ENCODE data around the gene CRNKL1.
"Not testable (repeated sequence)": the region's sequence is repeated elsewhere in the genome, so short reads cannot be mapped to it uniquely, and the experiment has no call there.

The CRNKL1 gene

DNA sequence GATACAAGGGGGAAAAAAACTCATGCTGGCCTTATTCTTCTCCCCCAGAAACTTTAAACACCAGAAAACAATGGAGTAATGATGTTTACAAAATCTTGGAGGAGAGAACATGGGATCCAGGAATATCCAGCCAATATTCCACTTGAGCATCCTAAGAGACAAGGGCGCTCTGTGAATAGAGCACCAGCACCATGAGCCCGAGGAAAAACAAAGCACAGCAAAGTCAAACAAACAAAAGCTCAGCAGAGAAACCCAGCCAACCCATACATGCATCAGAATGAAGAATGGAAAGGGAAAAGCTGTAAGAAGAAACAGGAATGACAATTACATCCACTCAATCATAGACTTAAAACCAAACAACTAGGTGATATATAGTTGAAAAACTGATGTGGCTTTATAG is 39.7 kb downstream of the CRNKL1 start:
- Histone ChIP-seq H3K4me3 (ENCODE audit: low read depth in 1 of 2, low read length in 2 of 2) (no peak overlapping the region), H3K27me3 (ENCODE audit: control insufficient read depth in 1 of 2, insufficient read depth in 2 of 2, low read length in 2 of 2) (no peaks in the 10 kb centered on the region), H3K4me1 (ENCODE audit: control insufficient read depth in 1 of 2, insufficient read depth in 2 of 2, low read length in 2 of 2) (no peaks in the 10 kb centered on the region), H3K27ac (ENCODE audit: low read depth, low read length) (no peak overlapping the region), H3K9ac (ENCODE audit: low read depth in 1 of 2, low read length in 2 of 2) (no peak overlapping the region), H3K9me3 (ENCODE audit: control insufficient read depth in 1 of 2, low read length in 2 of 2) (no peaks in the 10 kb centered on the region), H3K36me3 (ENCODE audit: control insufficient read depth in 1 of 2, insufficient read depth in 2 of 2, low read length in 2 of 2) (no peaks in the 10 kb centered on the region)

GRCh38 chr20:20010639-20011500 is 41.4 kb downstream of the CRNKL1 start:
- H3K9ac ChIP-seq (ENCODE audit: low read depth in 1 of 2, low read length in 2 of 2) = no peak overlapping the region
- no peaks in the 10 kb centered on the region for H3K27me3 ChIP-seq (ENCODE audit: control insufficient read depth in 1 of 2, insufficient read depth in 2 of 2, low read length in 2 of 2)
- no peaks in the 10 kb centered on the region for H3K4me1 ChIP-seq (ENCODE audit: control insufficient read depth in 1 of 2, insufficient read depth in 2 of 2, low read length in 2 of 2)
- H3K4me3 ChIP-seq (ENCODE audit: low read depth in 1 of 2, low read length in 2 of 2) = no peak overlapping the region
- H3K9me3 ChIP-seq (ENCODE audit: control insufficient read depth in 1 of 2, low read length in 2 of 2) = no peaks in the 10 kb centered on the region
- no peaks in the 10 kb centered on the region for H3K36me3 ChIP-seq (ENCODE audit: control insufficient read depth in 1 of 2, insufficient read depth in 2 of 2, low read length in 2 of 2)
- no peak overlapping the region for H3K27ac ChIP-seq (ENCODE audit: low read depth, low read length)

DNA sequence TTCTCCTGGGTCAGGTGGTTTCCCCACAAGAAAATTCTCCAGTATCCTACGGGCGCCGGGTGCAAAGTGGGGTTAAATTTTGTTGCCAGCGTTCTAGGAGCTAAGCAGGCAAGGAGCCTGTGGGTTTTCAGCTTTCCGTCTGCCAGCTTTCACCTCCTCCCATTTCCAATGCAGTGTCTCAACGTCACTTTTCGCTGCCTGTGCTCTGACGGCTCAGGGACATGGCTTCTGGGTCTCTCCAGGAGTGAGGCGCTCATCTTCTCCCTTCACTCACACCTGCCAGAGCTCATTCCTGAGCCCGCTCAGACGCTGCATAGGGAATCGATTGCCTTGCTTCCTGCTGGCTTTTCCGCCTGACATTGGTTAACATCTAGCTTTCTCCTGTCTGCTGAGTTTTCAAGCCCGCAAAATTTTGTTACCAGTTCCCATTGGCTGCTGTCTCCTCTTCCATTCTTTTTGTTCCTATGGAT is 42.4 kb downstream of the CRNKL1 start:
- H3K27ac ChIP-seq (ENCODE audit: low read depth, low read length) = no peak overlapping the region
- H3K9me3 ChIP-seq (ENCODE audit: control insufficient read depth in 1 of 2, low read length in 2 of 2) = no peaks in the 10 kb centered on the region
- H3K36me3 ChIP-seq (ENCODE audit: control insufficient read depth in 1 of 2, insufficient read depth in 2 of 2, low read length in 2 of 2) = no peaks in the 10 kb centered on the region
- H3K27me3 ChIP-seq (ENCODE audit: control insufficient read depth in 1 of 2, insufficient read depth in 2 of 2, low read length in 2 of 2) = no peaks in the 10 kb centered on the region
- H3K9ac ChIP-seq (ENCODE audit: low read depth in 1 of 2, low read length in 2 of 2) = no peak overlapping the region
- no peak overlapping the region for H3K4me3 ChIP-seq (ENCODE audit: low read depth in 1 of 2, low read length in 2 of 2)
- H3K4me1 ChIP-seq (ENCODE audit: control insufficient read depth in 1 of 2, insufficient read depth in 2 of 2, low read length in 2 of 2) = no peaks in the 10 kb centered on the region

GRCh38 chr20:20005342-20005741 is 46.9 kb downstream of the CRNKL1 start:
- no peaks in the 10 kb centered on the region for H3K9me3 ChIP-seq (ENCODE audit: control insufficient read depth in 1 of 2, low read length in 2 of 2)
- H3K27me3 ChIP-seq (ENCODE audit: control insufficient read depth in 1 of 2, insufficient read depth in 2 of 2, low read length in 2 of 2) = no peaks in the 10 kb centered on the region
- H3K9ac ChIP-seq (ENCODE audit: low read depth in 1 of 2, low read length in 2 of 2) = no peak overlapping the region
- peaks cover 0 to 8% of the 10 kb centered on the region in 2 donors for H3K4me1 ChIP-seq (ENCODE audit: control insufficient read depth in 1 of 2, insufficient read depth in 2 of 2, low read length in 2 of 2)
- peaks cover 21 to 25% of the 10 kb centered on the region in 2 donors for H3K36me3 ChIP-seq (ENCODE audit: control insufficient read depth in 1 of 2, insufficient read depth in 2 of 2, low read length in 2 of 2)
- H3K4me3 ChIP-seq (ENCODE audit: low read depth in 1 of 2, low read length in 2 of 2) = no peak overlapping the region
- H3K27ac ChIP-seq (ENCODE audit: low read depth, low read length) = no peak overlapping the region

GRCh38 chr20:20003955-20004322 is 48.3 kb downstream of the CRNKL1 start:
- H3K4me1 ChIP-seq (ENCODE audit: control insufficient read depth in 1 of 2, insufficient read depth in 2 of 2, low read length in 2 of 2); H3K9me3 ChIP-seq (ENCODE audit: control insufficient read depth in 1 of 2, low read length in 2 of 2); H3K9ac ChIP-seq (ENCODE audit: low read depth in 1 of 2, low read length in 2 of 2); H3K27me3 ChIP-seq (ENCODE audit: control insufficient read depth in 1 of 2, insufficient read depth in 2 of 2, low read length in 2 of 2); H3K27ac ChIP-seq (ENCODE audit: low read depth, low read length): not testable (repeated sequence)
- Histone ChIP-seq H3K36me3 (ENCODE audit: control insufficient read depth in 1 of 2, insufficient read depth in 2 of 2, low read length in 2 of 2) (peaks cover 29 to 39% of the 10 kb centered on the region in 2 donors), H3K4me3 (ENCODE audit: low read depth in 1 of 2, low read length in 2 of 2) (peak overlapping the region in 1 of 2 donors; percentile 4)

DNA sequence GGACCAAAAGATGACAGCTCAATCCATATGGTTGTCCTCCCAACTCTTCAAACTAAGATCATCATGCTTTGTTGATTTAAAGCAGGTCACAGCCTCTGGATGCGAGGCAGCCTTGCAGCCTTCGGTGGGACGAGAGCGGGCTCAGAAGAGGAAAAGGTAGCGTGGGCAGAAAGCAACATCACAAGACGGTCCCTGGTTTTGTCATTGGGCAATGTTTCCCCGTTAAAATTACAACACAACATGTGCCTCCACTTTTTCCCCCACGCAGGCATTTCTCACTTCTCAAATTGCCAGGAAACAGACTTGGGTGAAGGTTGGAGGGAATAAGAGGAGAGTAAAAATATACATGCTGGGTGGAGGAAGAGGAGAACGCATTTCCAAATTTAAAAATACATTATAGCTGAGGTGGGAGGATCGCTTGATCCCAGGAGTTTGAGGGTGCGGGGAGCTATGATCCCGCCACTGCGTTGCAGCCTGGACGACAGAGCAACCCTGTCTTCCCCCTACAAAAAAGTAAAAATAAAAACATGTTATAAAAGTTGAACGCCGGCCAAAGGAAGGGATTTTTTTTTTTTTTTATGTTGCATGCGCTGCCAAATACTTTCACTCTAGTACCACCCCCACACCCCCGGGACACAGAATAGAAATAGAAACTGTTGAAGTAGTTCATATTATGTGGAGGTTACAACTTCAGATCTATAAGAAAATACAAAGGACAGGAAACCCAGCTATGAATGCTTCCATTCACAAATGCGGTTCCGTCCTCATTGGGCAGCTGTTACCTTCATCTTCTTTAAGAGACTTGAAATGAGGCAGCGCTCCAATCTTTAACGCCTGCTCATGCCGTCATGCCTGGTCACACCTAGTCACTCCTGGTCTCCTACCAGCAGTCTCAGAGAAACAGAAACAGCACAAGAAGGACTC is 49.0 kb downstream of the CRNKL1 start:
- Histone ChIP-seq H3K4me1 (ENCODE audit: control insufficient read depth in 1 of 2, insufficient read depth in 2 of 2, low read length in 2 of 2) (peaks cover 0 to 8% of the 10 kb centered on the region in 2 donors), H3K36me3 (ENCODE audit: control insufficient read depth in 1 of 2, insufficient read depth in 2 of 2, low read length in 2 of 2) (peaks cover 36 to 46% of the 10 kb centered on the region in 2 donors), H3K27me3 (ENCODE audit: control insufficient read depth in 1 of 2, insufficient read depth in 2 of 2, low read length in 2 of 2) (no peaks in the 10 kb centered on the region), H3K9ac (ENCODE audit: low read depth in 1 of 2, low read length in 2 of 2) (no peak overlapping the region), H3K27ac (ENCODE audit: low read depth, low read length) (no peak overlapping the region), H3K9me3 (ENCODE audit: control insufficient read depth in 1 of 2, low read length in 2 of 2) (no peaks in the 10 kb centered on the region), H3K4me3 (ENCODE audit: low read depth in 1 of 2, low read length in 2 of 2) (peak overlapping the region in 1 of 2 donors; percentile 4)

DNA sequence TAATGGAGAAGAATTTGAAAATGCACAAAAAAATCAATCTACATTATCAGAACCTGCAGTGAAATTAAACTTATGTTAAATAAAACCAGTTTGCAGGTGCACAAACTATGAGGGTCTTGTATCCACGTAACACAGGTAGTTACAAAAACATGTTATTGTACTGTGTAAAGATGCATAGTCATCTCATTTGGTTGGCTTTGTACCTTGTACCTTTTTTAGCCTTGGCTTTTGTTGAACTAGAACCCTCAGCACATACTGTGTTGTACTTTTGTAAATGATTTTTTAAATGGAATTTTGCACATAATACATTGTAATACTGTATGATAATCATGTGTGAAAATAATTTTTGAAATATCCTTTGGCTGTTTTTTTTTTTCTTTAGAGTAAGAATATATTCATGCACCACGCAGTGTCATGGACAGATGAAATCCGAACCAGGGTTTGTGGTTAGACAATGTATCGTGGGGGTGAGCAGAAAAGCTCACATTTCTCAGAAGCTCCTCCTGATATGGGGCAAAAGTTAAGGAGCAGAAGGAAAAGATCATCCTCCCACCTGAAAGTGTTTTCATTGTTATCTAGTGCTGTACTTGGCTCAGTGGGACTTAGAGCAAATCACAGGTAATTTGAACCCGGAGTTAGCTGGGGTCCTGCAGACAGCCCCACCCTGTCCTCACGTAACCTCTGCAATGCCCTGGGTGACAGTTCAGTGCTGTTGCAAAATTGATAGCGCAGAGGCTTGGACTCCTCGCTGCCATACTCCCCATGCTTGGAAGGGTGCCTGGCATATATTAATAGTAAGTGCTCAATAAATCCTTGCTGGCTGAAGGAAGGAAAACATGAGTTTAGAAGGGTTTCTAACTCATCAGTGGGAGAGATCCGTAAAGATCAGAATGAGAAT is 49.9 kb downstream of the CRNKL1 start:
- H3K4me1 ChIP-seq (ENCODE audit: control insufficient read depth in 1 of 2, insufficient read depth in 2 of 2, low read length in 2 of 2) = peaks cover 0 to 8% of the 10 kb centered on the region in 2 donors
- no peaks in the 10 kb centered on the region for H3K9me3 ChIP-seq (ENCODE audit: control insufficient read depth in 1 of 2, low read length in 2 of 2)
- no peak overlapping the region for H3K4me3 ChIP-seq (ENCODE audit: low read depth in 1 of 2, low read length in 2 of 2)
- H3K36me3 ChIP-seq (ENCODE audit: control insufficient read depth in 1 of 2, insufficient read depth in 2 of 2, low read length in 2 of 2) = peaks cover 36 to 46% of the 10 kb centered on the region in 2 donors
- no peak overlapping the region for H3K9ac ChIP-seq (ENCODE audit: low read depth in 1 of 2, low read length in 2 of 2)
- H3K27me3 ChIP-seq (ENCODE audit: control insufficient read depth in 1 of 2, insufficient read depth in 2 of 2, low read length in 2 of 2) = no peaks in the 10 kb centered on the region
- H3K27ac ChIP-seq (ENCODE audit: low read depth, low read length) = no peak overlapping the region

- Histone ChIP-seq H3K27ac (ENCODE audit: low read depth, low read length) (no peak overlapping the region), H3K4me3 (ENCODE audit: low read depth in 1 of 2, low read length in 2 of 2) (no peak overlapping the region), H3K4me1 (ENCODE audit: control insufficient read depth in 1 of 2, insufficient read depth in 2 of 2, low read length in 2 of 2) (peaks cover 0 to 8% of the 10 kb centered on the region in 2 donors), H3K36me3 (ENCODE audit: control insufficient read depth in 1 of 2, insufficient read depth in 2 of 2, low read length in 2 of 2) (peaks cover 42 to 61% of the 10 kb centered on the region in 2 donors), H3K27me3 (ENCODE audit: control insufficient read depth in 1 of 2, insufficient read depth in 2 of 2, low read length in 2 of 2) (no peaks in the 10 kb centered on the region), H3K9ac (ENCODE audit: low read depth in 1 of 2, low read length in 2 of 2) (no peak overlapping the region), H3K9me3 (ENCODE audit: control insufficient read depth in 1 of 2, low read length in 2 of 2) (no peaks in the 10 kb centered on the region)
These were observed 51.9 kb downstream of the CRNKL1 start for GRCh38 chr20:20000211-20000968.

Measured in duodenal mucosa (tissue), 2 donors.